GM13977 (cell line): Measurements from ENCODE around the gene MSX1.

Source experiments
- DNase-seq: peaks from one replicate; pipeline ENCODE4 v3.0.0; 2012; ENCODE audit warnings: low spot score
- in situ Hi-C: fragments of 300-500 bp; cut with MboI; formaldehyde crosslinking; loops from one replicate; pipeline ENCODE4 v1.12.0; 2022; ENCODE audit warnings: low sequenced_read_pairs, low pct_unique_long_range_greater_than_20kb, mixed read lengths, inconsistent platforms; ENCODE audit not compliant: unreplicated experiment
- TF ChIP-seq, protein P1 (sequence below): IDR thresholded peaks from 2 replicates; pipeline ENCODE4 v1.5.1; 2012; ENCODE audit warnings: mild to moderate bottlenecking, control low read depth; ENCODE audit not compliant: insufficient read depth; ENCODE audit errors: extremely low read depth, missing control alignments

Gene MSX1

DNA sequence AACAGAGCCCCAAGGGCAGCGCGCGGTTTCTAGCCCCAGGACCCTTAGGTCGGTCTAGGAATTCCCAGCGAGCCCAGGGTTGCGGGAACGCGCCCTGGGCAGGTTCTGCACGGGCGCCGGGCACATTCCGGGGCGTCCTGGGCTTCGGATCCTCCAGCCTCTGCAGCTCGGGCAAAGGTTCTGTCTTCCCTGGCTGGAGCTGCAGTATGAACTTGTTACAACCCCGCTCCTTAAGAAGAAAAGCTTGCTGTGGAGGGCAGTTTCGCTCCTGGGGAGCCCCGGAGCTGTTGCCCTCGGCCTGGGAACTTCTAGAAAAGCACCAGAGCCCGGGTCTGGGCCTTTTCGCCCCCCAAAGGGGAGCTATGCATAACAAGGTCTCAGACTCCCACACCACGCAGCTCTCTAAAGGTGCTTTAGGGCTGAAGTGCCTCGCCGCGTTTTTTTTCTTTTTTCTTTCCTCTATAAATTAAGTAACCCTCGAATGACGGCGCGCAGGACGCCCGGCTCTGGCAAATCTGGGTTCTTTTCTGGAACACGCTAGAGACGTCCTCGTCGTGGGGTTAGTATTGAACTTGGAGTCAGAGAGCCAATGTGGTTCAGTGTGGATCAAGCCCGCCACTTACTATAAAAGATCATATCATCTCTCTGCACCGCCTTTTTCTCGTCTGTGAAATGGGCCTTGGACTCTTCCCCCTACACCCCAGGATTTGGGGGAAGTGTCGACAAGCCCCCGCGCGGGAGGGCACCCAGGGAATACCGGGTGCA is 5.7 kb downstream of the MSX1 start:
- peak; percentile 47 for DNase-seq
- TF ChIP-seq, protein P1, sequence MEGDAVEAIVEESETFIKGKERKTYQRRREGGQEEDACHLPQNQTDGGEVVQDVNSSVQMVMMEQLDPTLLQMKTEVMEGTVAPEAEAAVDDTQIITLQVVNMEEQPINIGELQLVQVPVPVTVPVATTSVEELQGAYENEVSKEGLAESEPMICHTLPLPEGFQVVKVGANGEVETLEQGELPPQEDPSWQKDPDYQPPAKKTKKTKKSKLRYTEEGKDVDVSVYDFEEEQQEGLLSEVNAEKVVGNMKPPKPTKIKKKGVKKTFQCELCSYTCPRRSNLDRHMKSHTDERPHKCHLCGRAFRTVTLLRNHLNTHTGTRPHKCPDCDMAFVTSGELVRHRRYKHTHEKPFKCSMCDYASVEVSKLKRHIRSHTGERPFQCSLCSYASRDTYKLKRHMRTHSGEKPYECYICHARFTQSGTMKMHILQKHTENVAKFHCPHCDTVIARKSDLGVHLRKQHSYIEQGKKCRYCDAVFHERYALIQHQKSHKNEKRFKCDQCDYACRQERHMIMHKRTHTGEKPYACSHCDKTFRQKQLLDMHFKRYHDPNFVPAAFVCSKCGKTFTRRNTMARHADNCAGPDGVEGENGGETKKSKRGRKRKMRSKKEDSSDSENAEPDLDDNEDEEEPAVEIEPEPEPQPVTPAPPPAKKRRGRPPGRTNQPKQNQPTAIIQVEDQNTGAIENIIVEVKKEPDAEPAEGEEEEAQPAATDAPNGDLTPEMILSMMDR, result no peak
- in situ Hi-C loops, result no loop called here

DNA sequence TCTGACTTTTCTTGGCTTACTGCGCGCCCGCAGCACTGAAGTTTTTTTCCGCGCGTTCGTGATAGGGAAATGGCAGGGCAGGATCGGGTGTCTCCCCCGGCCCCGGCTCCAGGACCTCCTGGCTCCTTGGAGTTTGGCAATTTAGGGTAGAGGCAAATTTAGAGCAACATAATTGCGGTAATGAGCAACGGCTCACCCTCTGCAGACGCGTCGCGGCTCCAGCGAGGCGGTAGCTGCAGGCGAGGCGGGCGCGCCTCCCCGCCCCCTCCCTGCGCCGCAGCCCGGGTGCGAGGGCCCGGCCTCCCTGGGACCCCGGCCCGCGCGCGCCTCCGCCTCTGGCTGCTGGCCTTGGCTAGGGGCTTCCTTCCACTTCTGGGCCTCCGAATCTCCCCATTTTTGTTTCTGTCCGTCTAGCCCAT is 6.2 kb downstream of the MSX1 start:
- peak; percentile 39 for DNase-seq
- in situ Hi-C loops, result no loop called here
- TF ChIP-seq, protein P1, result no peak

DNA sequence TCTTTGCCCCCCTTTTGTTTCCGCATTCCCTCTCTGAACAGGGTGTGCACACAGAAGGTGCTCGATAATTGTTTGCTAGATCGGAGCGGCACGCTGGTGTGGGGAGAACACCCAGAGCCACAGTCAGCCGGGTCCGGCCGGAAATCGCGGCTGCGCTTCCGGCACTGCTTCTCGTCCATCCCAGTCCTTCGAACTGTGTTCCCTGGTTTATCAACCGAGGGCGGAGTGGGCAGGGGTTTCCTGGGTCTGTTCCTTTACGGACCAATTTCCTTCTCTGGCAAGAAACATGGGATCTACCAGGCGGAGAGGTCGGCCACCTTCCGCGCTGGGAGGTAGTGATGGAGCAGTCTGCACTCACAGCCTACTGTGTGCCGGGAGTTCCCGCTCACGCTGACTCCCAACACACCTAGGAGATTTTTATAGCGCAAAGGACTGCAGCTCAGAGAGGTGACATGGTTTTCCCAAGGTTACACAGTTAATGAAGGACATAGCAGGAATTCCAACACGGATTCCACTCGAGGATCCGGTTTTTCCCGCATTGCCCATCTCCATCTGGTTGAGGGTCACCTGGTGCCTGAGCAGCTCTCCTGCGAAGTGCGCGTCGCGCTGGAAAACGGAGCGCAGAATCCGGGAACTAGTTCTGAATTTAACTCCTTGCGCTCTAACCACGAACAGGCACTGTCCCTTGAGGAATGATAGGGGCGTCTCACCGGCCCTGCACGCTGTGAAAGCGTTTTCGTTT is 6.8 kb downstream of the MSX1 start:
- peak; percentile 62 for DNase-seq
- in situ Hi-C loops, result no loop called here
- TF ChIP-seq, protein P1, result no peak

DNA sequence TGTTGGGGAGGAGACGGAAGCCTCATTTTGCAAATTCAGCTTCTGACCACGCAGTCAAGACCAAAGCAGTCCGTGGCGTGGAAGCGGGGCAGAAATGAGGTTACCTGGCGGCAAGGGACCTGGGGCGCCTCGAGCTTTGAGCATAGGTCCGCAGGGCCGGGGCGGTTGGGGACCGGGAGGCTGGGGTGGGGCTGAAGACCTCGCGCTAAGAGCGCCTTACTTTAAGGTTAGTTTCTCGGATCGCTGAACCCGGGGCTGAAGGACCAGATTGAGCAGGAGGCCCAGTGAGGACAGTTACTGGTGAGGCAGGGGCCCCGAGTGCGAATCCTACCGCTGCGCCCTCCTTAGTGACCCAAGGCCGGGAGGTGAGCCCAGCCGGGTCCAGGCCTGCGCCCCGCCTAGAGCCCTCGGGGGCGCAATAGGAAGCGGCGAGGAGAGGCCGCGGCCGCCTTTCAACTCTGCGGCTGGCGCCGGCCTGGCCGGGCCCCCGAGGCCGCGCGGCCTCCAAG is 7.5 kb downstream of the MSX1 start:
- TF ChIP-seq, protein P1, result no peak
- peak; percentile 41 for DNase-seq
- in situ Hi-C loops, result no loop called here

DNA sequence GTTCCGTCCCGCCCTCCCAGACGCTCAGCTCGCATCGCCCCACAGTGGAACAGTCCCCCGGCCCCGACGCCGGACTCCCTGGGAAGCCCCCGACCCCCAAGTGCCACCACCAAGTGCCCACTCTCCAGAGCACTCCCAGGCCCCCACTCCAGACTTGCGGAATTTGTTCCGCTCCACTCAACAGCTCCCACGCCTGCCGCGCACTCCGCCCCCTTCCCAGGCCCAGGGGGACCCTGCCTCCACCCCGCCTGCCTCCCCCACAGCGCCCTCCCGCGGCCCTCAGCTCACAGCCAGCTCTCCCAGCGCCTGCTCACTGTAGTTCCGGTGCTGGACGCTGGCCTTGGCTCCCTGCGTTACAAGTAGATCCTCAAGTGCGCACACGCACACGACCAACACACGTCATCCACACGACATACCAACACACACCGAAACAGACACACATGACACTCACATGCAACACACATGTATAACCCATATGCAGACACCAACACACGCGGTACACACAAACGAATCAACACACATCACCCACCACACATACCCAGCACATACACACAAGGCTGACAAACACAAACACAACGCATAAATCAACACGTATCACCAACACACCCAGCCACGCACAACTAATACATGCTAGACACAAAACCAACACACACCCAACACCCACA is 8.0 kb downstream of the MSX1 start:
- DNase-seq, result no peak

More for the DNA sequence above, 8.0 kb downstream of the MSX1 start:
- in situ Hi-C loops, result no loop called here
- TF ChIP-seq, protein P1, result peak; percentile 26
